Lower leg skin (tissue), 3 donors: ENCODE measurements around the gene LRRC8A.

Experiments used
- POLR2A ChIP-seq, 2 donors: fragments of 450-650 bp; IDR thresholded peaks; one replicate each; pipeline ENCODE4 v1.6.1; 2016 to 2017; ENCODE audit warnings: antibody characterized with exemption in 2 of 2, mild to moderate bottlenecking in 1 of 2, moderate library complexity in 1 of 2
- TF ChIP-seq, protein P1 (sequence below), 3 donors: fragments of 450-650 bp; IDR thresholded peaks; one replicate each; pipeline ENCODE4 v1.5.1; 2016; ENCODE audit warnings: antibody characterized with exemption in 3 of 3, mild to moderate bottlenecking in 3 of 3, moderate library complexity in 2 of 3

- TF ChIP-seq, protein P1, sequence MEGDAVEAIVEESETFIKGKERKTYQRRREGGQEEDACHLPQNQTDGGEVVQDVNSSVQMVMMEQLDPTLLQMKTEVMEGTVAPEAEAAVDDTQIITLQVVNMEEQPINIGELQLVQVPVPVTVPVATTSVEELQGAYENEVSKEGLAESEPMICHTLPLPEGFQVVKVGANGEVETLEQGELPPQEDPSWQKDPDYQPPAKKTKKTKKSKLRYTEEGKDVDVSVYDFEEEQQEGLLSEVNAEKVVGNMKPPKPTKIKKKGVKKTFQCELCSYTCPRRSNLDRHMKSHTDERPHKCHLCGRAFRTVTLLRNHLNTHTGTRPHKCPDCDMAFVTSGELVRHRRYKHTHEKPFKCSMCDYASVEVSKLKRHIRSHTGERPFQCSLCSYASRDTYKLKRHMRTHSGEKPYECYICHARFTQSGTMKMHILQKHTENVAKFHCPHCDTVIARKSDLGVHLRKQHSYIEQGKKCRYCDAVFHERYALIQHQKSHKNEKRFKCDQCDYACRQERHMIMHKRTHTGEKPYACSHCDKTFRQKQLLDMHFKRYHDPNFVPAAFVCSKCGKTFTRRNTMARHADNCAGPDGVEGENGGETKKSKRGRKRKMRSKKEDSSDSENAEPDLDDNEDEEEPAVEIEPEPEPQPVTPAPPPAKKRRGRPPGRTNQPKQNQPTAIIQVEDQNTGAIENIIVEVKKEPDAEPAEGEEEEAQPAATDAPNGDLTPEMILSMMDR (IDR thresholded peaks at IDR 0.05), result no peak
- TF ChIP-seq POLR2A (IDR thresholded peaks at IDR 0.05), result no peak
Observed at GRCh38 chr9:128933731-128934130, 51.8 kb downstream of the LRRC8A start.
